HG03060 (cell line): ENCODE measurements around the gene DEPP1.

ENCODE experiments used
- ATAC-seq: cut with Tn5 transposase; IDR thresholded peaks from one replicate; pipeline ENCODE4 v1.9.1; 2021; ENCODE audit warnings: low read depth, moderate number of reproducible peaks; ENCODE audit not compliant: unreplicated experiment

Gene DEPP1

DNA sequence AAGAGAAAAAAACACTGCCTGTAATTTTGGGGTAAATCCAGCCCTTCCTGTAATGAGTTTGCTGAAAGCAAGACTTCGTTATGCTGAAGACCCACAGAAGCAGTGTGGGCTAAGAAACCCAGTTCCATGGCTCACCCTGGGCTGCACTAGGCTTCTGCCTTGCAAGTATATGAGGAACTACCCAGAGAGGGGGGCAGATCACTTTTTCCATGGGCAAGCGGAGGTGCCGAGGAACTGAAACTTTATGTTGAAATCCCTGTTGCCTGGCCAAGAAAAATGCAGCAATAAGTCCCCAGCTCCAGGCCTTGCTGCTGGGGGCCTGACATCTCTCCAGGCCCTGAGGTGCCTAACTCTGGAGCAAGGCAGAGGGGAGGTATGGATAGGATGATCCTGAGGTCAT, 10.5 kb downstream of the DEPP1 start:
- ATAC-seq = no peak

DNA sequence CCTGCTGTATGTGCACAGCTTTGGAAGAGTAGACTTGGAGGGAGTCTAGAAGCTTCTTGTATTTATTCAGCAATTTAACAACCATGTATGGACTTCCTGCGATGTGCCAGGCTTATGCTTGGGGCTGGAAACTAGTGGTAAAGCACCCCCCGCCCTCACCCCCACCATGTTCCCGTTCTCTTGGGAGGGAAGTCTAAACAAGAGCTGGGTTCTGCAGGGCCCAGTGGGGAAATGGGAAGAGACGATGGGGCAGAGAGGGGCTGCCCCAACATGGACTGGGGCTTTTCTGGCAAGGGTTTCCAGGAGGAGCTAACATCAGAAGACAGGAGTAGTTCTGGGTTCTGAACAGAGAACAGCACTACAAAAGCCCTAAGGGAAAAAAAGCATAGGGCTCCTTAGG, 11.0 kb downstream of the DEPP1 start:
- ATAC-seq = no peak

DNA sequence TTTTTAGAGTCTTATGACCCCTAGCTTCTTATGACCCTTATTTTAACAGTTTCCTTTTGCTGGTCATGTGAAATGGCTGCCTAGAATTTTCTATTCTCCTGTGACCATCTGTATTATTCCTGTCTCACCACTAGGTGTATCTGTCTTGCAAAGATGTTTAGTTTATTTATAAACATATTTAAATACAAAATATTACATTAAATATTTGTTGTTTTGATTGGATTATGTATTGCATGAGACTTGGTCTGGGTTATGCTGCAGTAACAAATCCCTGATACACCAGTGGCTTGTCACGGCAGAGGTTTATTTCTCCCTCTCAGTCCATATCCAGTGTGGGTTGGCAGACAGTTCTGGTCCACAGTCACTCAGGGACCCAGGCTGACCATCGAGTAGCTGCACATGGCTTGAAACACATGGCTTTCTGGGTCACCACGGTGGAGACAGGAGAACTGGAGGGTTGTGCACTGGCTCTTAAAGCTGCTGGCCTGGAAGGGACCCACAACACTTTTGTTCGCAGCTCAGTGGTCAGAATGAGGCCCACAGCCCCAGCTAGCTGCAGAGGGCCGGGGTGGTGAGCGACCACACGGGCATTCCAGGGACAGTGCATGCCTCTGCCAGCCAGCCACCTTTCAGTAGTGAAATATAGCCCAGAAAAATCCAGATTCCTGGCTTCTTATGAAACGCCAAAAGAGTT, 11.6 kb downstream of the DEPP1 start:
- no peak for ATAC-seq

DNA sequence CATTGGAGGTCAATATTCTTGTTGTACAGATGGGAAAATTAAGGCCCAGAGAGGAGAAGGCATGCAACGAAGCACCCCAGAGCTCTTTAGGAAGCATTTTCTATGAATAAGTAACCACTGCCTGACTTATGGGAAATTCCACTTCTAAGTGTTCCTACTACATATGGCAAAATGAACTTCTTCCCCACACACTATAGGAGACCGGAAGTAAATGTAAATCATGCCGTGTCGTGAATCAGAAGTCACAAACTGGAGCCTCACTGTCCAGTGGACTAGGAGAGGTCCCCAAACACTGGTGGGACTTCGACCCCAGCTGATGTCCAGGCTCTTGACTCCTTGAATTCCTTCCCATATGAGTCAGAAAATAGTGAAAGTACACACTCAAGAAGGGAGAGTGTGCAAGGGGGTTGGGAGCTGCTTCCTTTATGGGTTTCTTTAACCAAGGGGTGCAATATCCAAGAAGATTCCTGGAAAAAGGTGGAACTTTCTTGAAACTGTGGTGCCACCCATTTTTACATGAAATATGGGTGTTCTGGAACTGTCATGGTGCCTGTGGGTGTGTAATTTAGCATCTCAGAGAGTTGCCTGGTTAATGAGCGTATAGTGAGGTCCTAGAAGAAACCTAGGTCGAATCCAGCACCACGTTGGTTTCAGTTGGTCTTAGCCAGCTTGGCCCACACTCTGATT, 12.3 kb downstream of the DEPP1 start:
- ATAC-seq = no peak

DNA sequence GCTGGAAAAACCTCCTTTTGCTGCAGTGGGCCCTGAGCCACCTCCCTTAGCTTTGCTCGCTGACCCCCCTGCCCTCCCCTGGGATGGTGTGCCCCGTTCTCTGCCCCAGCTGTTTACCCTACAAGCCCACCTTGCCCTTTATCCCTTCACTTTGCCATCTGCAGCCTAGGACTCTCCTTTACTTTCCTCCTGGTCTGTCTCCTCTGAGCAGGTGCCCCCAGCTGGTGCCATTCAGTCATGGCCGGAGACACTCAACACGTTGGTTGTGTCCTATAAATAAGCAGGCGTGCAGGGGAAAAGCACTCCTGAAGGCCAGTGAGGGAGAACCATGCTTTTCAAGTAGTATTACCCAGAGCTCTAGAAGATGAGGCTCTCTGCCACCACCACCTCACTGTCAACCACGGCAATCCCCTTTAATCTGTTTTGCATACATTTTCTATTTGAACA, 12.9 kb downstream of the DEPP1 start:
- ATAC-seq = no peak

DNA sequence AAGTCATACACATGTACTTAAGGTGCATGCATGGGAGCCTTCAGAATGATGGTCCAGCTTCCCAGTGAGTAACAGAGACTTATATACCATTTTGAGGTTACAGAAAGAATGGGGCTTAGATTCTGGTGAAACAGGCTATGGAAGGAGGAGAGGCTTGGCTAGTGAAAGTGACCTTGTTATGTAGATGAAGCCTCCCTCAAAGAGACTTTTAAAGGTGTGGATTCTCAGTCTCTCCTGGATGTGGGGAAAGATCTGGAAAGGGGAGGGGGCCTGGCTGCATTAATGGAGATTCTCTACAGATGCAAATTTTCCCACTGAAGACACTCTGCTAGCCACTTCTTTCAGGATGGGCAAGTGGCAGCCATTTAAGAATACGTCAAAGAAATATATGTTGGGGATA, 13.5 kb downstream of the DEPP1 start:
- ATAC-seq = no peak

DNA sequence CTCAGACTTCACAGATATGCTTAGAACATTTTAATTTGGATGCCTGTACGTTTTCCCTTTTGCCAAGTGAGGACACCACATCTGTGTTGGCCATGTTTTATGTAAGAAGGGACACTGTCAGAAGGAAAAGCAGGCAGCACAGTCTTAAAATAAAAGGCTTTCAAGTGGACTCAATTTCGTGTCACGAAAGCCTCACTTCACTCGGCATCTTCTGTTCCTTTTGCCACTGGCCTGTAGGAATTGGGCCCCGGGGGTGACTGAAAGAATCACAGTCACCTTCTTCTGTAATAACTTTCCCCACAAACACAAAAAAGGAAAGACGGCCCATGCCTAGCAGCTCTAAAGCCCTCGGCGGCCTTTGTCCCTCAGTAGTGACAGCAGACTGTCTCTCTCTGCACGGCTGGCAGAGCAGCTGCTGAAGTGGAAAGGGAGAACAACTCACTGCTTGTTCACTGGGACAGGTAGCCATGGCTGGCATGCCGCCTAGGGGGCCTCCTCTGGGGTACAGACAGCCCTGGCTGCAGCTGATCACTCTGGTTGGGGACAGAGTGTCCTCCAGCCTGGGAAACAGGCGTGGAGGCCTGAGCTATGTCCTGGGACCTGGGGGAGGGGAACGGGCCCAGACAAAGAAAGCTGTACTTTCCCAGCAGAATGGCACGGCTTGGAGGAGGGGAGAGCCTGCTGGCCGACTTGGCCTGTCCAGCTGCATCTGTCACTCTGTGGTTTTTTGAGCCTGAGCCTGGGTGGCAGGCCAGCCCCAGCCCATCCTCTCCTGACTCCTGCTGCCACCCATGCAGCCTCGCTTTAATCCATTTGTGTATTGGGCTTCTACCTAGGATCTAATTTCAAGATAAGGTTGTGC, 14.6 kb downstream of the DEPP1 start:
- ATAC-seq = no peak

DNA sequence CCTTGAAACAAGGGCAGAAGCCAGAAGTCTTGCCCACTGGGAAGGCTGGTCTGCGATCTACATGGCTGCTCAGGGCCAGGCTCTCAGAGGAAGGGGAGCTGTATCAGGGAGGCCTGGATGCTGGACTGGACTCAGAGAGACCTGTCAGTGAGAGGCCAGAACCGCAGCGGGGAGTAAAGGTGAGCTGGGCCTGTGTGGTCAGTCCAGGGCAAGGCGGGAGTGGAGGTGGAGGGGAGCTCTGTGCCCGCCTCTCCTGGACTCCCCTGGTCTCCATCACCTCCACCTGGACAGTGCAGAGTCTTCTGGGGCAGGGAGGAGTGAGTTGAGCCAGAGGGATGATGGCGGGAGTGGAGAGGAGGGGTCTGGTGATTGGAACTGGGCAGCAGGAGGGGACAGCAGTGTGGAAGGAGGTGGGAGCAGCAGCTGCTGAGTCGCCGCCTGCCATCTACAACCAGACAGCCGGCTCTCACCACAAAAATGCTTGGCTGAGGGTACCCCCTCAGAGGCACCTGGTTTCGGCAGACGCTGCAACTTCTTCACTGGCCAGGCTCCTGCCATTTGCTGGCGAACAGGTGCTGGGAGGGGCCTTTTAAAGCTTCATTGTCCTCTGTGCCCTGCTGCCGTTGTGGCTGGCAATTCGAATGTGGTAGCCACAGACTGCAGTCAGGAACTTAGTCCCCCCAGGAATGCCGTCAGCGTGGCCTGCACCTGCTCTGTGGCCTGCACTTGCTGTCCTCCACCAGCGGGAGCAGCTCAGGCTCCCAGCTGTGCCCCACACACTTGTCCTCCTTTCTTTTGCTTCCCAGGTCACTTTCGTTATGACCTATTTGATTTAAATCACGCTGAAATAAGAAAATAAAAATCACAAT, 15.5 kb downstream of the DEPP1 start:
- ATAC-seq = no peak

DNA sequence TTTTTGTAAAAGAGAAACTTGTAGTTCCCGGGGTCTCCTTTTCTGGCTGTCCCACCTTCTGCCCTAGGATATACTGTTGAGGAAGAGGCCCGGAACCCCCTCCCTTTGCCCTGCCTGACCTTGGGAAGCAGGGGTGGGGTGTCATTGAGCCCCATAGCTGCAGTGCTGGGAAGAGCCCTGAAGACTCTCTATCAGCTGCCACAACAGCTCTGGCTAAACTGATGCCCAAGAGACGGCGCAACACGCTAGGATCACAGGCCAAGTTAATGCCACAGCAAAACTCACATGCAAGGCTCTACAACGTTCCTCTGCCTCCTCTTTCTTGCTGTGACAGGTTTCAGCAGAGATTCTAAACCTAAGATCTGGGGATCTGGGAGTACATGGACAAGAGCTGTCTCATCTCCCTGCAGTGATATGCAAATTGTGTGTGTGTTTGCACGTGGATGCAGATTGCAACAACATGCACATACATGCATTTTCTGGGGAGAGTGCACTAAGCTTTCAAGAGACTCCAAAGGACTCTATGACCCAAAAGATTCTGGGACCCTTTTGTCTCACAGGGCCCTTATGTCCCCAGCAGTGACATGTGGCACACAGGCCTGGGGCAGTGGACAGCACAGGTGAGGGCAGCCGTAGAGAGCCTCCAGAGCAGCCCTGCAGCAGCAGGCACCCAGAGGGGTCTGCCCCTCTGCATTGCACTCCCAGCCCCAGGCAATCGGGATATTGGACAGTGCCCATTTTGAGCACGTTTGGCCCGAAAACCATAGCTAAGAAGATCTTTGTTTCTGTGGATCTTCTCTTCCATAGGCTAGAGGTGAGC, 16.5 kb downstream of the DEPP1 start:
- no peak for ATAC-seq

DNA sequence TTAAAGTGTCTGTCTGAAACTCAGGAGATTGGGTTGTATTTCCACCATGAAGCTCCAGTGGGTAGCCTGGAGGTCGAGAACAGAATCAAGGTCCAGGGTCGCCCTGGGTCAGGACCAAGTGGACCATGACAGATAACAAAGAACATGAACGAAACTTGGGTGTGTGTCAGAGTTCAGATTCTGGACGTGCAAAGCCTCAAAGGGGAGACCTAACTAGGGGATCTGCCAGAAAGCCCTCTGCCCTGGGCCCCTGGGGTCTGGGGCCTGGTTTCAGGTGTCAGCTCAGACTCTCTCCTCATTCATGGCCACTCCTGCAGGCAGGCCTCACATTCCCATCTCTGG, 17.4 kb downstream of the DEPP1 start:
- no peak for ATAC-seq

DNA sequence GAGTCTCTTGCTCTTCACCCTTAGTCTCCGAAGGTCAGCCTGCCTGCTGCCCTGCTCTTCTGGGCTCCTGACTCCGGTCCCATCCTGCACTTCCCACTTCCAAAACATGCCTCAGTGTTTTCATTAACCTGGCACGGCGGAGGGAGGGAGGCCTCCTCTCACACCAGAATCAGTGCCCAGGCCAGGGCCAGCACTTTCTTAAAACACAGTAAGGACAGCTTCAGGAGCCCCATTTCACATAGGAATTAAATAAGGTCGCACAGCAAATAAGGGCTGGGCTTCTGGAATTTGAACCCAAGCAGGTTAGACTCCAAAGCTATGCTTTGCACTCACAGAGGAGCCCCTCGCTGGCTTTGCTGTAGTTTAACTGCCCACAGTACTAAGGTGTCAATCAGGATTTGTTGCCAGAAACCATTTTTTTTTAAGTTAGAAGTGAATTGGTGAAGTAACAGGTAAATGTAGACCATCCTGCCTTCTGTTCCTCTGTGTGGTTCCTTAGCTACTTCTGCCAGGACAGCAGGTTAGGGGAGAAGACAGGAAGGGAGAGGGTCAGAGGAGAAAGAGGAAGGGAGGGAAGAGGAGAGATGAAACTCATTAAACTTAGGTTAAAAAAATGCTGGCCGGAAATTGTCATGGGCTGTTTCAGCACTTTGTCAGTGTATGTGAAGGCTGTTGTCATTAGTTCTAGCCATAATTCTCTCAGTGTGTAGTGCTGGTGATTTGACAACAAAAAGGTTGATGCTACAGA, 18.0 kb downstream of the DEPP1 start:
- no peak for ATAC-seq

DNA sequence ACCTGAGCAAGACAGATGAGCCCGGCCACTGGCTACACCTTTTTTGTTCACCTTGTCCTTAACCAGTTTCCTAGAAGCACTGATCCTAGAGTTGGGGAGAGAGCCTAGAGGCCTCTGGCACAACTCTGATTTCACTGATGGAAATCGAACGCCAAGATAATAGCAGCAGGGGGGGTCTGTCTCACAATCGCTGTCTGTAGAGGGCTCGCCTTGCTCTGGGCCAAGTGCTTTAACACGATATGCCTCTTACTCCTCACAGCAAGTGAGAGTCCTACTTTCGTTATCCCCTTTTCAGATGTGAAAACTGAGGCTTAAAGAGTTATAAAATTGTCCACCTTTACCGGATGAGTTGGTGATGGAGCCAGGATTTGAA, 18.5 kb downstream of the DEPP1 start:
- no peak for ATAC-seq

DNA sequence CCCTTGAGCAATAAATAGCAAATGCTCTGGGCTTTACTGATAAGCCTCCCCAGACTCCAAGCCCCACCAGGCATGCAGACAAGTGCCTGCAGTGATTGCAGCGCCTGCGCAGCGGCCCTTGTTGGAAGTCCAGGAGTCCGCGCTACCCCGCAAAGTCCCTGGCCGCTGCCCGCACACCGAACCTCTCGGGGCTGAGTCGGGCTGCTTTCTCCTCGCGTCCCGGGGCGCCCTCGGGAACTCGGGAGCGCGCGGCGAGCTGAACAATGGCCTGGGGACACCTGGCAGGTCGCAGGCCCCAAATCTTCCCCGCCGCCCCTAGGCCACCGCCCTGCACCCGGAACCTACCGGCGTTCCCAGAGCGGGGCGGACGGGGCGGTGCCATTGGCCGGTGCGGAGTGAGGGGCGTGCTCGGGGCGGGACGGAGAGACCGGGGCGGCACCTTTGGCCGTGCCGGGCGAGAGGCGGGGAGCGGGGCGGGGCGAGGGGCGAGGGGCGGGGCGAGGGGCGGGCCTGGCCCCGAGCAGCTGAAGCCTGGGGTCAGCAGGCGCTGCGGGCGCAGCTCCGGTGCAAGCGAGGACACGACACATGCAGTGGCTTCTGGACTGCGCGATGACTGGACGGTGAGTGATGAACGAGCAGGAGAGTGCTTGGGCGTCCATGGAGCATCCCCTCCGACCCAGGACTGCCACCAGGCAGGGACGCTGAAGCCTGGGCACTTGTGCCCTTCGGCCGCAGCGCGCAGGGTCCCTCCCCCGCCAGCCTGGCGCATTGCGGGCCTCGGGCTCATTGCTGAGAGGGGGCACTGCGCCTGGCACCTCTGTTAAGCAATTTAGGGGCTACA, 19.1 kb downstream of the DEPP1 start, which contains the start of gene RASSF4:
TSS of gene RASSF4 (plus strand) at position 556 of the 841 bp plus-strand sequence. CDS start 10,401 bp downstream, outside the sequence.
- peak; percentile 60 for ATAC-seq

DNA sequence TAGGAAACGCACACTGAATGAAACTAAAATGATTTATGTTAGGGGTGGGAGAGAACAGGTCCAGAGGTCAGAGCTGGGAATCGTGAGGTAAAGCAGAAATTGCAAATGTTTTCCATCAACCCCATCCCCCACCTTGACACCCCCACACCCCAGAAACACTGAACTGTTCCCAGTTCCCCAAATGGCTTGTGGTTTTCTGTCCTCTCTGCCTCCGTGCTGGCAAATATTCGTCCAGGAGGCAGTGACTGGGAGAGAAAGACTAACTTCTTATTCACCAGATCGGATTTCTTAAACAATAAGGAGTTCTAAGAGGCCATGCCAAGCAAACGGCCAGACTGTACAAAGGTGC, 19.7 kb downstream of the DEPP1 start:
- ATAC-seq = no peak

DNA sequence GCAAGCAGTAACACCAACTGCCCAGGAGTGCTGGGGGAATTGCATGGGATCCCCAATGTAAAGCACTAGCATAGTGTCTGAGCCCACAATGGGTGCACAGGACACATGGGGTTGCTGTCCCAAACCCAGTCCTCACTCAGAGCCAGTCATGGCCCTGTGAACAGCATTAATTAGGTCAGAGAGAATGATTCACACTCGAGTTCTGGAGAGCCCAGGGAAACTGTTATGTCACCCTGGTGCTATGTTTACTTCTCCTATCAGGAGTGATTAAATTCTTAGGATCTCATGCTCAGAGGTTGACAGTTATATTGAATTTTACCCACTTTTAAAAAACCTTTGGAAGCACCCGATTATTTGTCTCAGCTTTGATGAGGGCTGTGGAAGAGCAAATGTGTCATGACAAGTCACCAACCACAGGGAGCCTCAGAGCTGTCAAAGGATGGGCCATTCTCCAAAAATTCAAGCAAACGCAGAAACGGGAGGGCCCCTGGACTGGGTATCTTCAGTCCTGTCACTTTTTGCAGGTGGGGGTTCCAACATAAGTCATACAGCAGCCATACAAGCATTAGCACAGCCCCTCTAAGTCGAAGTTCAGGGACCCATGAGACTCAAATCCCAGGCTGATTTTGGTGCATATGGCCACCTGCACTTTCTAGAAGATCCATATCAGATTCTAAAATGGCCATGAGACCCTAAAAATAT, 20.3 kb downstream of the DEPP1 start:
- ATAC-seq = no peak

DNA sequence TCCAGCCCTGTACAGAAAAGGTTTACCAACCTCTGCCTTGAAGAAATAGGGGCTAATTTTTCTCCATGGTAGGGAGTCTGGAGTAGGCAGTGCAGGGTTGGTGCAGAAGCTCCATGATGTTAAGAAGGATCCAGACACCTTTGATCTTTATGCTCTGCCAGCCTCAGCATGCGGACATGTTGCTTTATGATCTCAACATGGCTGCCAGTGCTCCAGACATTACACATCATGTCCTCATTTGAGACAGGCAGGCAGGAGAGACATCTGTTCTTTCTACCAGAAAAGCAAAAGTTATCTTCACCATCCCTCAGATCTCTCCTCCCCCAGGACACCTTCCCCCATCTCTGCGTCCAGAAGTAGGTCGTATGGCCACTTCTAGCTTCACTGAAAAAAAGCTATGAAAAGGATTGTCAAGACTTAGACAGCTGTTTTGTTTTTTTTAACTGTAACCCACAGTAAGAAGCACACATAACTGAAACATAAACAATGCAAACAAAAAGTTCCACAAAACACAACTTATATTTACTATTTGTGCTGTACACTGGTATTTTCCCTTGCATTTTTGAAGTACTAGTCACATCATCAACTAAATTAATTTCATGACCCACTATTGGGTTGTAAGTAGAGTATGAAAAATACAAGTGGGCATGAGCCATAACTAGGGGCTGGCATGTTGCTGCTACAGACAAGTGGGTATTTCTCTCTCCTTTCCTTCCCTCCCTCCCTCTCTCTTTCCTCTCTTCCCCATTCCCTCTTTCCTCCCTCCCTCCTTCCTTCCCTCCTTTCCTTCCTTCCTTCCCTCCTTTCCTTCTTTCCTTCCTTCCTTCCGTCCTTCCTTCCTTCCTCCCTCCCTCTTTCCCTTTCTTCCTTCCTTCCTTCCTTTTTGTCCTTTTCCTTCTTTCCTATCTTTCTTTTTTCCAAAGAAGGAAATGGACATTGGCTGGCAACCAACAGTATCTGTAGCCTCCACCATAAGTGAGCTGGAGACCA, 21.6 kb downstream of the DEPP1 start:
- ATAC-seq = no peak
